Activated CD8-positive, alpha-beta memory T cell treated with anti-CD3 and anti-CD28 coated beads, Interleukin-2, amount 50 U/mL, for 1 hour (primary cell): ENCODE results near the gene IL31RA.
"Not testable (repeated sequence)": the region's sequence is repeated elsewhere in the genome, so short reads cannot be mapped to it uniquely, and the experiment has no call there.

ENCODE experiments used
- DNase-seq: peaks from one replicate; pipeline ENCODE4 v3.0.0-alpha.2; 2020; ENCODE audit errors: extremely low read depth

The IL31RA gene

DNA sequence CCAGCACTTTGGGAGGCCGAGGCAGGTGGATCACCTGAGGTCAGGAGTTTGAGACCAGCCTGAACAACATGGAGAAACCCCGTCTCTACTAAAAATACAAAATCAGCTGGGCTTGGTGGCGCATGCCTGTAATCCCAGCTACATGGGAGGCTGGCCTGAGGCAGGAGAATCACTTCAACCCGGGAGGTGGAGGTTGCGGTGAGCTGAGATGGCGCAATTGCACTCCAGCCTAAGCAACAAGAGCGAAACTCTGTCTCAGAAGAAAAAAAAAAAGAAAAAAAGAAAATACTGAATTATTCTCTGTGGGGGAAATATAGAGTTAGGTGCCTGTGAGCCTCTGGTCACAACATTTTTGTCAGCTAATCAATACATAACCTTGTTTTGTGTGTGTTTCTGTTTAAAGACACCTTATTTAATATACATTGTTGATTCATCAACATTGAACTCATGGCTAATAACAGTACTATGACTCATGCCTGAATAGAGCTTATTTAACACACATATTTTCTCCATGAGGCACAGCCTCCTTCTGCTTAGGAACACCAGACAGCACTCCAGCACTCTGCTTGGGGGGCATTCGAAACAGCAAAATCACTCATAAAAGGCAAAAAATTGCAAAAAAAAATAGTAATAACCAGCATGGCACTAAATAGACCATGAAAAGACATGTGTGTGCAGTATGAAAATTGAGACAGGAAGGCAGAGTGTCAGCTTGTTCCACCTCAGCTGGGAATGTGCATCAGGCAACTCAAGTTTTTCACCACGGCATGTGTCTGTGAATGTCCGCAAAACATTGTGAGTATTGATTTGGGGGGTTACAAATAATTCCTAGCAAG, at the start of gene IL31RA:
Gene IL31RA (plus strand): TSS at position 519 of the 836 bp plus-strand sequence. CDS start 214 bp downstream, at position 733.
- DNase-seq = no peak

DNA sequence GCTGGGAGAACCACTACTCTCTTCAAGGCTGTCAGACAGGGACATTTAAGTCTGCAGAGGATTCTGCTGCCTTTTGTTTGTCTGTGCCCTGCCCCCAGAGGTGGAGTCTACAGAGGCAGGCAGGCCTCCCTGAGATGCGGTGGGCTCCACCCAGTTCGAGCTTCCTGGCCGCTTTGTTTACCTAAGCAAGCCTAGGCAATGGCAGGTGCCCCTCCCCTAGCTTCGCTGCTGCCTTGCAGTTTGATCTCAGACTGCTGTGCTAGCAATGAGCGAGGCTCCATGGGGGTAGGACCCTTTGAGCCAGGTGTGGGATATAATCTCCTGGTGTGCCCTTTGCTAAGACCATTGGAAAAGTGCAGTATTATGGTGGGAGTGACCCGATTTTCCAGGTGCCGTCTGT, 42.3 kb upstream of the IL31RA start:
- not testable (repeated sequence) for DNase-seq

DNA sequence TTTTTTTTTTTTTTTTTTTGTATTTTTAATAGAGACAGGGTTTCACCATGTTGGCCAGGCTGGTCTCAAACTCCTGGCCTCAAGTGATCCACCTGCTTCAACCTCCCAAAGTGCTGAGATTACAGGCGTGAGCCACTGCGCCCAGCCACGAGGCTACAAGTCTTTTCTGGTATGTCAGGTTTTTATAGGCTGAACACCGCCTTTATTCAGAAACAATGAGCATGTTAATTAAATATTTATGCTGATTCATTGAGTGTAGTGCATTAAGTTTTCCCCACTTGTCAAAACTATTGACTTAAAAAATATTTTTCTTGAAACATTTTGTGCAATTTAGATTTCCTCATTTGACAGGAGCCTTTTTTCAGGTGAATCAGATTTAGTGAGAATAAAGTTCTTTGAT, 35.2 kb upstream of the IL31RA start:
- DNase-seq = not testable (repeated sequence)

DNA sequence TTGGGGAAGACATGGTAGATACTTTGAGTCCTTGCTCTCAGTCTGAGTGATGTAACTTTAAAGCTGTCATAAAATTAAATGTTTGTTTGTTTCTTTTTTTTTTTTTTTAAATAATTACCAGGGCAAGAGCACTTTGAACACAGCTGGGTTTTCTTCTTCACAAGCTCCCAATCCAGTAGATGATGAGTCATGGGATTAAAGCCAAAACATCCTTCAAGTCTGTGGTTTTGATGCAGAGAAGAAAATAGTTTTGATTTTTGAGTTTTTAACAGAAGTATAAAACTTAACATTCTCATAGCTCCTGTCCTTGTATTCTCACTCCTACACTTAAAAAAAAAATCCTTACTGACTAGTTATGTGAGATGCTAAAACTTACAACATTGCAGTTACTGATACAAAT, 34.8 kb upstream of the IL31RA start:
- DNase-seq = no peak

DNA sequence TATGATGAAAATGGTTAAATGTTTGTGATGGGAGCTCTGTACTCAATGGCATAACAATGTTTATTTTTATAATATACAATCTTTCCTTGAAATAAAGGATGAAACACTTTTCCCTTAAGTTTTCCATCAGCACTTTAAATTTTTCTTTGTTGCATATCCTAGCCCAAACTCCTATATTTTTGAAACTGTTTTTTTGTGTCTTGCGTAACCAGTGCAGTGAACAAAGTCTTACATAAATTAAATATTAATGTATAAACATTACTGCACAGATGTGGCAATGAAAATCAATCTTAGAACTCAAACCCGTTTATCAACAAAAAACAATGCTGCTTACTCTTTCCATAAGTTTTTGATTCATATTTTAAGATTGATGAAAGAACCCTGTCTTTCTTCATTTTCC, 34.1 kb upstream of the IL31RA start:
- no peak for DNase-seq

DNA sequence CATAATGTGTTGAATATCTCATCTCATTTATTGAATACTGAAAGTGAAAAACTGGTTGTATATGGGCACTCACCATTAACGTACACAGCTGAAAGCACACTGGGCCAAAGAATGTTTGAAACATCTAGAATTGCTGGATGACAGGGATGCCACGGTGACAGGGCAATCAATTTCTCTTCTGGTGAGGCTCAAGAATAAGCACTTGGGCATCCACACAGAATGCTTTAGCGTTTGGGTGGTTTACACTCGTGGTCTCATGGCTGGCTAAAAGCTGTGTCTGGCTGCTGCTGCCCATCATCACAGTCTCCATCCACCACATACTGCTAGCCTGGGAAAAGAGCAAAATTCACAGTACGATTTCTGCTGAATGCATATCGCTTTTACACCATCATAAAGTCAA, 30.7 kb upstream of the IL31RA start:
- DNase-seq = no peak

DNA sequence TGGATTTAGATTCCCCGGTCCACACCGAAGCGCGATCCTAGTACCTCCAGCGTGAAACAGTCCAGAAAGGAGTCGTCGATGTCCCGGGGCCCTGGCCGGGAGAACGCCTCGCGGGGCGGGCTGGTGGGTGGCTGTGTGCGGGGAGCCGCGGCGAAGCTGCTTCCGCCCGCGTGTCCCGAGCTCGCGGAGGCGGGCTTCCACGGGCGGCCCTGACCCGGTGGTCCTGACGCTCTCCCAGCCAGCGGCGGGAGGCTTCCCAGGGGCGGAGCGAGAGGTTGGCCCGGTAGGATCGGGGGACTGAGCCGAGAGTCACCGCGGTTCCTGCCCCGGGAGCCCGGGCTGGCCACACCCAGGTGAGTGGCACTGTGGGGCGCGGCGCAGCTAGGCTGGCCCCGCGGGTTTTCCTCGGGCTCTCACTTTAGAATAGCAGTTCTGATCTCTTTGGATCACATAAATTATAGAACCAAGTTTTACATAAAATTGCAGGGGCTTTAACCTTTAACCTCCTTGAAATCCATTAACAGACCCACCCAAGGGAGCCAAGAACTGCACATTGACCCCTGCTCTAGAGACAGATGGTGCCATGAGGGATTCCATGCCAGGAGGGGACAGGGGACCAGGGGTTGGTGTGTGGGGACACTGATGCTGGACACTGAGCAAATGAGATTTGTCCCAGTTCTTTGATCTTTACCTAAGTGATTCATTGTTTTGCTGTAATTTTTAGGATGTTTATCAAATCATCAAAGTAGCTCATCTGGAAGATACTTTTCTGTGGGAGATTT, 29.2 kb upstream of the IL31RA start:
- no peak for DNase-seq

DNA sequence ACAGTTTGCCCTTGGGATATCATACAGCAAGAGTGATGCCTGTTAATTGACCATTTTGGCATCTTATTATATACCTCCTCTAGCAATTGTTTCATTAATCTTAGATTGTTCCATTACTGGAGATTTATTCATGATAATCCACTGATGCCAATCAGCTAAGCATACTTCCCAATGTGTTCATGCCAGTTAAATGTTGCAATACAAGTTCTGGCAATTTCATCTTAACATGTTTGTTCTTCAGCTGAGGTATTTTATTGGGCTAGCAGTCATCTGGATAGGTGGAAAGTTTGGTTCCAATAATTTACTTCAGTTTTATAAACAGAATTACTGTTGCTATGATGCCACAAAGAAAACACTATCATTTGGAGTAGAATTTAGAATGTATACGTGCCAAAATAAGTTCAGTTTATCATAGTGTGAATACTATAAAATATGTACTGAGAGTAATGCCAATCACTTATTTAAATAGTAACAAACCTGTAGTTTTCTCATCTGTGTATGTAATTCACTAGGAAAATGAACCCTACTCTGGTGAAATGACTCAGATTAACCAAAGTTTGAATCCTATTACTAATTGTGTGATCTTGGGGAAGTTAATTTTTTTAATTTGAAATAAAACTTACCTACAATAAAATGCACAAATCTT, 27.9 kb upstream of the IL31RA start:
- no peak for DNase-seq

DNA sequence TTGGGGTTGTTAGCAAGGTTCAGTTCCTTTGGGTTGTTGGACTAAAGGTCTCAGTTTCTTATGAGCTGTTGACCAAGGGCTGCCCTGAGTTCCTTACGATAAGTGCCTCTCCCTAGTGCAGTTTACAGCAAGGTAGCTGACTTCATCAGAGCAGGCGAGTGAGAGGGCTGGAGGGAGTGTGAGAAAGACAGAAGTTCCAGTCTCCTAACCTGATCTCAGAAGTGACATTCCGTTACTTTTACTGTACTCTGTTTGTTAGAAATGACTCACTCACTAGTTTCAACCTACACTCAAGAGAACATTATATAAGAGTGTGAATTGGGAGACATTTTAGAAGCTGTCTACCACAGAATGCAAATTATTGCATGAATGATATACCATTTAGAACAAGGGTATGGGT, 21.2 kb upstream of the IL31RA start:
- no peak for DNase-seq

DNA sequence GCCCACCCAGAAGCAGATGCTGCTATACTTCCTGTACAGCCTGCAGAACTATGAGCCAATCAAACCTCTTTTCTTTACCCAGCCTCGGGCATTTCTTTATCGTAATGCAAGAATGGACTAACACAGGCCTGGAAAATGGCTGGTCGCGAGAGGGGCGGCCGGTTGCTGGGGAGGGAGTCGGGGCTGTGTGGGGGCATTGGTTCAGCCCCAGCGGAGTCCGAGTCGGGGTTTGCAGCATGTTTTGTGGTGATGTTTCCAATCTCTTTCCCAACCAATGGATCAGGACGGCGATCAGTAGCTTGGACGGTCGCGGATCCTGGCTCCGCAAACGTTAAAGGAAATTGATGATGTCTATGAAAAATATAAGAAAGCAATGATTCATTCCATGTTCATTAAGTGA, 18.7 kb upstream of the IL31RA start:
- no peak for DNase-seq

DNA sequence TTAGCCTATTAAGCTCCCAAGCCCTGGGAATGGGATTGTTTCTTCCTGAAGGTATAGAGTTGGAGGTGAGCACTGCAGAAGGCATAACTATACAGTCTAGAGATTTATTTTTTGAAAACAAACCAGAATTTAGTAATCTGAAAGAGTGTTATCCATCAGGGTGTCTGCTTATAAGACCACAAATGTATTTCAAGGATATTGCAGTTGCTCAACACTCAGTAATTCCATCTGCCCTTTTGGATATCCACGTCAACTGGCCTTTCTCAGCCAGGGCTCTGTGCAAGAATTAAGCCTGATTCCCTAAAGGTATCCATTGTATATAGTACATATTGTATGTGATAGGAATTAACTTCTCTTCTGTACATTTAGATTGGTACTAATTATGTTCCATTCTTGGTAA, 15.0 kb upstream of the IL31RA start:
- DNase-seq = no peak

DNA sequence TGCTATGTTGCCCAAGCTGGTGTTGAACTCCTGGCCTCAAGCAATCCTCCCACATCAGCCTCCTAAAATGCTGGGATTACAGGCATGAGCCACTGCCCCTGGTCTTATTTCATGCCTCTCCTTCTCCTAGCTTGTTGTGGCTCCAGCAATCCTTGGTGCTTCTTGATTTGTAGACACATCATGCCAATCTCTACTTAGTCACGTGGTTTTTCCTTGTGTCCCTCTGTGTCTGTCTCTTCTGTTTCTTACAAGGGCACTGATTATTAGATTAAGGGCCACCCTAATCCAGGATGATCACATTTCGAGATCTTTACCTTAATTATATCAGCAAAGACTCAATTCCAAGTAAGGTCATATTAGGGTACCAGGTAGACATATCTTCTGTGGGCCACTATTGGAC, 9.2 kb upstream of the IL31RA start:
- no peak for DNase-seq

DNA sequence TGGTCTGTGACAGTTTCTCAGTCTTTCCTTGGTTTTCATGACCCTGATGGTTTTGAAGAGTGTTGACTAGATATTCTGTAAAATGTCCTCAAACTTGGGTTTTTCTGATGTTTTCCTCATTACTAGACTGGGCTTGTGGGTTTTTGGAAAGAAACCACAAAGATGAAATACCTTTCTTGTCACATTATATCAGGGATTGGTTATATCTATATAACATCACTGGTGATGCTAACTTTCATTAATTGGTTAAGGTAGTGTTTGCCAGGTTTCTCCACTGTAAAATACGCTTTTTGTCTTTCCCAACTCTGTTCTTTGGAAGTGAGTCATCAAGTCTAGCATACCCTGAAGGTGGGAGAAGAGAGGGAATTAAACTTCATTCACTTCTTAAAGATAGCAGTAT, 3.3 kb upstream of the IL31RA start:
- no peak for DNase-seq

DNA sequence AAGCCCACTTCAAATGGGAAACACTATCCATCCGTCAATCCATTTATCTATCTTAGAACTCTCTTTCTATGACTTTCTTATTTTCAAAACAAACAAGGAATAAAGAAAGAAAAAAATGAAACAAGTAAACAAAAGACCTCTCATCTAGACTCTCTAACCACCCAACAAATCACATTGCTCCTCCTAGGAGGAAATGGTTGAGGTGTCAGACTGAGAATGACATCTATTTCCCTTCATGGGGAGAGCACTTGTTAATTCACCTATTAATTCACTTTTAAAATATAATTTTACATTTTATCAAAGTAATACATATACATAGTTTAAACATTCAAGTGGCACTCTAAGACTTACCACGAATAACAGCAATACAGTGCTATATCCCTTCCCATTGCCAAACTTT, 2.4 kb upstream of the IL31RA start:
- DNase-seq = no peak

DNA sequence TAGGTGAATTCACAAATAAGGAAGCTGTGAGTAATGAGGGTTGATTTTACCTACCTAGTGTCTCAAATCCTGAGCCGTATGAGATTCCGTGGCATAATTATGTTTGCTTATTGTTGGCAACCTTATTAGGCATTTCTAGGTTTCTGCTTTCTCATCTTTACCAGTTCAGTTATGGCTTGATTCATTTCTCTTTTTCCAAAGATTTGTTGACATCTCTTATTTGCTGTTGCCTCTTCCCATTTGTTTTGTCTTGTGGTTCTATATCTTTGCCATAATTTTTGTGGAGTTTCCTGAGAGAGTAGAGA, 470 bp downstream of the IL31RA start:
- no peak for DNase-seq

DNA sequence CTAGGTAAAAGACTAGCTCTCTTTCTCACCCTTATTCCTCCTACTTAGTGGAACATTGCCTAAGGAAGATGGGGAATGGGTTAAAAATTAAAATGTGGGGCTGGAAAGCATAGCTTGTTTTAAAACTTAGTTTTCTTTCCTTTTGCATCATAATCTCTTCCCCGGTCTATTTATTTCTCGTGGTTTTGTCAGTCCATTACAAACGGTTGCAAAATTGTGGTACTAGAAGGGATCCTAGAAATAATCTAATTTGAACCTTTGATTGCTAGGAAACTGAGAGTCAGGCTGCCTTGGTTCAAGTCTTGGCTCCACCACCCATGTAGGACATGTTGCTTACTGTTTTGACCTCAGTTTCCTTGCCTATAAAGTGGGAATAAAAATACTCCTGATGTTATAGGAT, 1.3 kb downstream of the IL31RA start:
- no peak for DNase-seq

DNA sequence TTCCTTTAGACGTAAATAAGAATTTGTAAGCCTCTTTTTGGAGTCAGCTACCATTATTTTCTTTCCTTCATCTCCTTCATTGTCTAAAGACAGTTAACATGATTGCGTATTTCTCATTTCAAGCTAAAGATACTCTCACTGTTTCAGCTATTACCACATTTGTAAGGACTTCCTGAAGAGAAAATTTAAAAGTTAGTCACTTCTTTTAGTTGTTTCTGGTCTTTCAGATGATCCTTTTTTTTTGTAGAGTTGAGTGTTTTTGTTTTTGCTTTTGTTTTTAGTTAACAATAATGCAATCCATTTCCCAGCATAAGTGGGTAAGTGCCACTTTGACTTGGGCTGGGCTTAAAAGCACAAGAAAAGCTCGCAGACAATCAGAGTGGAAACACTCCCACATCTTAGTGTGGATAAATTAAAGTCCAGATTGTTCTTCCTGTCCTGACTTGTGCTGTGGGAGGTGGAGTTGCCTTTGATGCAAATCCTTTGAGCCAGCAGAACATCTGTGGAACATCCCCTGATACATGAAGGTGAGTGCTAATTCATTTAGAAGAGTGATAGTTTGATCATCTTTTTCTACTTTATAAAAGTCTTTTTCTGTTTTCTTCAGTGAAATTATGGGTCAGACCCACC, 2.0 kb downstream of the IL31RA start:
- no peak for DNase-seq

DNA sequence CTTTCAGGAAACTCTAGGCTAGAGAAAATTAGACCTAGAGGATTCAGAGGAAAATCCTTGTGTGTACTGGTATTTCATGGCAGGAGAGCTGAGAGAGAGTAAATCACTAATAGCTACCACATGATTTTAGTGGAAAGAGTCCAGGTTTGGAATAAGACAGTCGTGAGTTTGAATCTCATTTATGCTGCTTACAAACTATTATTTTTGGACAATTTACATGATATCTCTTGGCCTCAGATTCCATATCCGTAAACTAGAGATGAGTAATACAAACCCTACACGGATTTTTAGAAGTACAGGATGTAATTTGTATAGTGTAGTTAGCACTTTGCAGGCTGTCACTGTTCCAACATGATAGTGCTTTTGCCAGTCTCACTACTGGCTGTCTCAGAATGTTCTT, 2.7 kb downstream of the IL31RA start:
- DNase-seq = no peak

DNA sequence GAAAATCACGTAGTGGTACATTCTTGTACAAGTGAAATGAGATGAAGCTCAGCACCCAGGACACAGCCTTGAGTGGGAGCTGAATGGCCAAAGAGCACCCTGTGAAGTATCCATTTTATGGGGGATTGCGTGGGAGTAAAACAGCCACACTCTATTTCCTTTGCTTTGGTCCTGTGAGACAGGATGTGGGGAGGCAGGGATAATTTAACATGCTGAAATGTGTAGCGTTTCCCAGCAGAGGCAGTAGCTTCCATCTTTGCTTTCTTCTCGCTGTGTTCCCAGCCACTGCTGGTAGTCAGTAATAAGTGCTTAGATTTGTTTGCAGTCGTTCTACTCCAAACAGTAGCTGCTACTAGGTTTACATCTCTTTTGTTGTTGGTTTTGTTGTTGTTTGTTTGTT, 4.4 kb downstream of the IL31RA start:
- no peak for DNase-seq

DNA sequence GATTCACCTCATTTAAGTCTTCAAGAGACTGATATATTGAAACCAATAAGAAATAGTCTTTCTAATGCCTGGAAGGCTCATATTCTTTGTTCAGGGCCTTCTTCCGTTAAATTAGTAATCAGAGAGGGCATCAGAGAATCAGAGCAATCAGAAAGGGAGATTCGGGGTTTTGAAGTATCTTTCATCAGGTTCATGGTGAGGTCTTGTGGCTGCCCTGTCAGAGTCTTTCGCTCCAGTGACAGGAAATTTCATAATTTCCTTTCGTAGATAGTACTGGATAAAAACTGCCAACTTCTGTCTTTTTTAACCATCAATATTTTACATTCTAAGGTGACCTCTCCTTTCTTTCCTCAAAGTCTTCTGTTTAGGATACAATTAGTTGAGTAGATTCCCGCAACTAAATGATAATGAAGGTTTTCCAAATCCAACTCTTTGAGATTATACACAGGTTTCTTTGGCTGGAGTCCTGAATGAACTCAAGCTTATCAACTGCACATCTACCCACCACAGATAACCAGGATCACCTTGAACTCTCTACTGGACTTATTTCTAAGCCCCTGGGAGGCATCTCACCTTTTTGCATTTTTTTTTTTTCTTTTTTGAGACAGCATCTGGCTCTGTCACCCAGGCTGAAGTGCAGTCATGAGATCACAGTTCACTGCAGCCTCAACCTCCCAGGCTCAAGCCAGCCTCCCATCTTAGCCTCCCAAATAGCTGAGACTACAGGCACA, 5.5 kb downstream of the IL31RA start:
- DNase-seq = no peak

DNA sequence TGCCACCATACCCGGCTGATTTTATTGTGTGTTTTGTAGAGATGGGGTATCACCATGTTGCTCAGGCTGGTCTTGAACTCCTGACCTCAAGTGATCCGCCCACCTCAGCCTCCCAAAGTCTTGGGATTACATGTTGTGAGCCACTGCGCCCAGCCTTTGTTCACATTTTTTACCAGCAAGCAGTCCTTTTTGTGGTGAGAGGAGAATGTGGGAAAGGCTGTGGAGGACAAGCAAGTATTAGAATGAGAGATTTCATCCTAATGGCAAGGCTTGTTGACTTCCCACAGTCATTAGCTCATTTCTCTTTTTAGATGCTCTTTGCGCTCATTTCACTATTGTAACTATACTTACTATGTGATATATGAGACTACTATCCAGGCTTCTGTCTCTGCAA, 6.1 kb downstream of the IL31RA start:
- no peak for DNase-seq

DNA sequence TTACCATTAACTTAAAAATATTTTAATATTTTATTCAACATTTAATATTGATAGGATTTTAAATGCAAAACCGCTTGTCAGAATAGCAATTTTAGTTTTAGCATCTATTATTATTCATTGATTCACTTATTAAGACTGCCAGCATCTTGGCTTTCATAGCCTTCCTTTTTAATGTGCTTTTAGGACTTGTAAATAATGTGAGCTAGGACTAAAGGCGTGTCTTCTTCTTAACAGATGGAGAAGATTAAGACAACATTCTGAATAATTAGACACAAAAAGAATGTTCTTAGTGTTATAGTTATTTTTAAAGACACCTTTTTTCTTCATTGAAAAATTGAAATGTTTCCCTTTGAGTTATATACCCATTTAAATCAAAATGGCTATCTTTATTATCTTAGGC, 6.9 kb downstream of the IL31RA start:
- DNase-seq = no peak
